ENCODE measurements around the gene HELZ. TPM values are rescaled to one million over a fixed set of nuclear protein-coding genes. Genes with fewer than 3 reads are reported as not detected.
"Not testable (repeated sequence)": the region's sequence is repeated elsewhere in the genome, so short reads cannot be mapped to it uniquely, and the experiment has no call there.

Gene HELZ
- total RNA-seq, 1 donor from 2014 or later, result 27.6 TPM

DNA sequence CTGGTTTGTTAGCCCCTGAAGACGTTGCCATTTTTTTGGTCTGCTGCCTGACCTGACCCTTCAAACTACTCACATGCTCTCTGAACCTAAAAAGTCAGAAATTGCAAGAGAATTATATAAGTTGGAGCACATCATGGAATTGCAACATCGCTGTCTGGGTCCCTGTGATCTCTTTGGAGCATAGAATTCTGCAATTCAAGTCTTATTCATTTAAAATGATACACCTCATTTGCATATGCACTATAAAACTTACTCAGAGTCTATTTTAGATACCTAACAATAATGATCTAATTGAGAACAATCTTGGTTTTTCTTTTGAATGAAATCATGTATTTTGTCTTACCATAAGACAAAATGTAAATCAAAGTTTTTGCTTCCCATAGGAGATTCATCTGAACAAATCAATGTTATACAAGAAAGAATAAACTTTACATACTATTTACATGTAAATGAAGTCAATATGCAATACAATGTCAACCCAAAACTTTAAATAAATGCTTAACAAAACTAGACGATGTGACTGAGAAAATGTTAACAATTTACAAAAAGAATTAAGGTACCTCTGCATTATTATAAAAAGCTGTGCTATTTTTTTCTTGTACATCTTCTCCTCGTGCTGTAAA is 99.7 kb downstream of the HELZ start:
- no peak for DNase-seq (ENCODE audit: low read depth in 2 of 2)

DNA sequence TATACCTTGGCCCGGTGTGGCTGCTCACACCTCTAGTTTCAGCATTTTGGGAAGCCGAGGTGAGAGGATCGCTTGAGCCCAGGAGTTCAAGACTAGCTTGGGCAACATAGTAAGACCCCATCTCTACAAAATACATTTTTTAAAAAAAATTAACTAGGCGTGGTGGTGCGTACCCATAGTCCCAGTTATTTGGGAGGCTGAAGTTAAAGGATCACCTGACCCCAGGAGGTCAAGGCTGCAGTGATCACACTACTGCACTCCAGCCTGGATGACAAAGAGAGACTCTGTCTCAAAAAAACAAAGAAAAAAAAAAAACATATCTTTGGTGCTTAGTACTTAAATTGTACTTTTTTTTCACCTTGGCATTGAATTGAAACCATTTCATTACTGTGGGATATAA is 101.7 kb downstream of the HELZ start:
- DNase-seq (ENCODE audit: low read depth in 2 of 2), result no peak

DNA sequence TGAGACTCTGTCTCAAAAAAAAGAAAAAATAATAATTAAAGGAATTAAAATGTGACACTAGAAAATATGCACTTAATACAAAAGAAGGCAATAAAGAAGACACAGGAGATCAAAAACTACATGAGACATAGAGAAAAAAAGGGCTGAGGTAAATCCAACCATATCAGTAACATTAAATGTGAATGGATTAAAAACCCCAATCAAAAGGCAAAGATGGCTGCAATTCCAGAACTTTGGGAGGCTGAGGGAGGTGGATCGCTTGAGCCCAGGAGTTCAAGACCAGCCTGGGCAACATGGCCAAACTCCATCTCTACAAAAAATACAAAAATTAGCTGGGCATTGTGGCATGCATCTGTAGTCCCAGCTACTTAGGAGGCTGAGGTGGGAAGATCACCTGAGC is 103.0 kb downstream of the HELZ start:
- DNase-seq (ENCODE audit: low read depth in 2 of 2), result not testable (repeated sequence)

DNA sequence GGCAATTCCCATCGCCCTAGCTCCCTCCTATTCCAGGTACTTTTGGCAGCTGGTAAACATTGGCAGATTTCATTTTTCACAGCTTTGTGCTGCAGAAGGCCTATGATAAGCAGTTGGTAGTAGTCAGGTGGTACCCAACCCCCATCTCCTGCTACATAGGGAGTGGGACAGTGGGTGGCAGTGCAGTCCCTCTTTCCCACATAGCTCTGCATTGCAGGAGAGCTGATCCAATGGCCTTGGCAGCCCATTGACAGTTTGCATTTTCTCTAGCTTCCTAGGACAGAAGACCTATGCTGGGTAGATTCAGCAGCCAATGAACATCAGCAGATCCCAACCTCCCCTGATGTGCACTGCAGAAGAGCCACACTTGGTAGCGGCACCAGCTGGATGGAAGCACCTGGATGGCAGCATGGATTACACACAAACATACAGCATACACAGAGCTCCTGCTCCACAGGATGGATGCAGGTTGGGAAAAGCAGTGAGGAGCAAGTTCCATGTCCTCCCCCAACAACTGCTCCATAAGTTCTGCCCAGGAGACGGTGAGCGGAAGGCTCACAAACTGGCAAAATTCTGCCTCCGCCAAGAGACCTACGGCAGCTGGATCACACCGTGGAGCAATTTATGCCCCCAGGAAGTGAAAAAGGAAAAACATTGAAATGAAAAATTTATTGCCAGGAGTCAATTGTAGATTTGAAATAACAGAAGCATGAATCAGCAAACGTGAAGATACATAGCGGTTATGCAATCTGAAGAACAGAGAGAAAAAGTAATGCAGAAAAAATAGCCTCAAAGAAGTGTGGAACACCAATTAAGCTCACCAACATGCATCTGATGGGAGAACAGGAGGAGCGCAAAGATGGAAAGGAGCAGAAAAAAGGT is 105.0 kb downstream of the HELZ start:
- no peak for DNase-seq (ENCODE audit: low read depth in 2 of 2)

DNA sequence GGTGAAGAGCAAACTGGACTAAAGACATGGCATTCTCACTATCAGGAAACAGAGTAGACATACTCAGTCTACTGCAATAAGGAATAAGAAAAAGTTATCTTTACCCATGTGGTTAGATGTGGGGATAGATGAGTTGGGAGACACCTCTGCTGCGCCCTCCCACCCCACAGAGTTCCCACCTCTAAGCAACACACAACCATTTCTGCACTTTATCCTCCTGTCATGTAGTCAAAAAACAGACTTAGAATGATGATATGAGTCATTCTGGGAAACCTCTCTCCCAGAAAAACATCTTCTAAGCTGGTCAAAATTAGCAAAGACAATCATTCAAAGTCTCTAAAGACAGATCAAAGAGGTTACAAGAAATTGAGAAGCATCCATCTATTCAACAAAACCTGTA is 105.7 kb downstream of the HELZ start:
- DNase-seq (ENCODE audit: low read depth in 2 of 2), result no peak

DNA sequence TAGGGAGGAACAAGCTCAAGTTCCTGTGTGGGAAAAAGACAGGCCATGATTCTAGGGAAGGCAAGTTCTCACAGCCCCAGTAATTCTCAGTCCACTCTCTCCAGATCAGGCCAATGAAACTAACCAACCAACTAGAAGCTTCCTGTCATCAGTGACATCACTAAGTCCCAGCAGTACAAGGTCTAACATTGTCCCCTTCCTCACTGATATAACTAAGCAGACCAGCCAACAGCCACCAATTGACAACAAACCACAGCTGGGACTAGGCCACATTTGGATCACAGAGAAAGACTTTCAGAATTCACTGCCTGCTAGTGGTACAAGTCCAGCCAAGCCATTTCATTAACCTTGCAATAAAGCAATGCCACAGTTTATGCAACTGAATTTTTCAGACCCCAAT is 106.6 kb downstream of the HELZ start:
- DNase-seq (ENCODE audit: low read depth in 2 of 2), result no peak

DNA sequence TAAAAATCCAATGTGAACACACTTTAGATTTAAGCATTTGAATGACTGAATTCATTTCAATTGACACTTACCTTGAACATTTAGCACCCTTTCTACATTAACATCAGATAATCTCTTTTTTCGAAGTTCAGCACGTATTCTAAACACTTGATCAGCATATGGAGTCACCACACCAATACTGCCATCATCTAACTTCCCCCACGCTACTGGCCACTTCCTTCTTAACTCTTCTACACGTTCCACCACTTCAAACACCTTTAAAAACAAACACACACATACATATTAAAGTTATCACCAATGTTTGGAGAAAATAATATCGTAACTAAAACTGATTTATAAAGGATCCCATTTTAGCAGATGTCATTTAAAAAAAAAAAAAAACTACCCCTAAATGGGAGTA is 107.1 kb downstream of the HELZ start:
- no peak for DNase-seq (ENCODE audit: low read depth in 2 of 2)

DNA sequence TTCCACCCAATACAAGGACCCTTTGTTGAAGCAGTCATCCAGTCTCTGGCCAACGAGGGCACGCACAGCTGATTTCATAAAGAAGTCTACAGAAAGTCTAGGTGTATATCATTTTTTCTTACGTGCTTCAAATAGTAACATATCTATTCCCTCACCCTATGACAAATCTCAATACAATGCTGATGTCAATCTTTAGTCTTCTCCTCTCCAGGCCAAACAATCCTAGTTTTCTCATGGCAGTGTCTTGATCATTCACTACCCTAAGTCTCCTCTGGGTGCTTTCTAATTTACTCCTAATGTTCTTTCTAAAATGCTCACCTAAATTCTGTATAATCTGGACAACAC is 108.0 kb downstream of the HELZ start:
- no peak for DNase-seq (ENCODE audit: low read depth in 2 of 2)

DNA sequence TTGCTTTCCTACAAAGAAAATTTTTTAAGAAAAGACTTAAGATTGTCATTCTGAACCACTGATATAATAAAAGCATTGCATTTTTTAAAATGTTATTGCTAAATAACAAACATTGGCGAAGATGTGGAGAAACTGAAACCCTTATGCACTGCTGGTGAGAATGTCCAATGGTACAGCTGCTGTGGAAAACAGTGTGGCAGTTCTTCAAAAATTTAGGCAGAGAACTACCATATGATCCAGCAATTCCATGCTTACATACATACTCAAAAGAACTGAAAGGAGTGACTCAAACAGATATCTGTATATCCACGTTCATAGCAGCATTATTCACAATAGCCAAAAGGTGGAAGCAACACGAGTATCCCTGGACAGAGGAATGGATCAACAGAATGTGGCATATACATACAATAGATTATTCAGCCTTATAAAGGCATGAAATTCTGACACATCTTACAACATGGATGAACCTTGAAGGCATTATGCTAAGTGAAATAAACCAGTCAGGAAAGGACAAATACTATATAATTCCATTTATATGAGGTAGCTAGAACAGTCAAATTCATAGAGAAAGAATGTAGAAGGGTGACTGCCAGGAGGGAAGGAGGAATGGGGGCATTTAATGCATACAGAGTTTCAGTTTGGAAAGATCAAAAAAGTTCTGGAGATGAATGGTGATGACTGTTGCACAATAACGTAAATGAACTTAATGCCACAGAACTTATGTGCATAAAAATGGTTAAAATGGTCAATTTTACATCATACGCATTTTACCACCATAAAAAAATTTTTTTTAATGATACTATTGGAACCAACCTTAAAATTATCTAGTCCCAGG is 108.6 kb downstream of the HELZ start:
- DNase-seq (ENCODE audit: low read depth in 2 of 2), result no peak

DNA sequence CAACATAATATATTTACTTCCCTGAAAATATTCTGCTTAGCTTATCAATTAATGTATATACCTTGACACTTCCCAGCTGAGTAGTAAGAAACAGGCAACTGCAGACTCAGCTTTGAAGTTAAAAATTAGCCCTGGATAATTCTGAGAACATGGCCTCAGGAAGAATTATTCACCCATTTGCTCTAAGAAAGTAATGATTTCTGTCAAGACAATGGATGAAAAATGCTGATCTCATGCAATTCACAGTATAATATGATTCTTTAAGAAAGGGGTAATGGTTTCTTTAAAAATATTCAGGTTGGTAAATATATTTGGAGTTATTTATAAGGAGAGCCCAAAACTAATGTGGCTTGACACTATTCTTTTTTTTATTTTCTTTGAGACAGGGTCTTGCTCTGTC is 111.8 kb downstream of the HELZ start:
- DNase-seq (ENCODE audit: low read depth in 2 of 2), result no peak

DNA sequence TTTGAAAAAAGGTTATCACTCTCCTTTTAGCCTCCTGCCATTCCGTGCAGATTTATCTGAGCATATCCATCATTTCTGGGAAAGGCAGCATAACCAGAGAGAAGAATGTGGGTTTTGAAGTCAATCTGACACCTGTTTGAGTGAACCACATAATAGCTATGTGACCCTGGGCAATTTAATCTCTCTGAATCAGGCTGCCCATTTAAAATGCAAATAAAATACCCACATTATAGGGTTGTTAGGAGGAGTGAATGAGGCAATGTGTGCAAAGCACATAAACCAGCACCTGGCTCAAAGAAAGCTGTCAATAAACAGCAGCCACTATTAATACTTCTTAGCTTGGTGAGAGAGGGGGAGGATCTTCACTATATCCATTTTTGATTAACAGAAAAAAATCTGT is 112.6 kb downstream of the HELZ start:
- DNase-seq (ENCODE audit: low read depth in 2 of 2), result no peak

DNA sequence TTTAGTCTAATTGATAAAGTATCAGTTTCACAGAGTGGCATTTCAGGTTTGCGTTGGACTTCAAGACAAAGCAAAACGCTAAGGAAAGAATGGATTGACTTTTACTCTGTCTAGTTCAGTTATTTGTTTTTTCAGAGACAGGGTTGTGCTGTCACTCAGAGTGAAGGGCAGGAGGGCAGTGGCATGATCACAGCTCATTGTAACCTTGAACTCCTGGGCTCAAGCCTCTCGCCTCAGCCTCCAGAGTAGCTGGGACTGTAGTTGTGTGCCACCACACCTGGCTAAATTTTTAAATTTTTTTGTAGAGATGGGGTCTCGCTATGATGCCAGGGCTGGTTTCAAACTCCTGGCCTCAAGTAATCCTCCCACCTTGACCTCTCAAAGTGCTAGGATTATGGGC is 114.2 kb downstream of the HELZ start:
- DNase-seq (ENCODE audit: low read depth in 2 of 2), result no peak

DNA sequence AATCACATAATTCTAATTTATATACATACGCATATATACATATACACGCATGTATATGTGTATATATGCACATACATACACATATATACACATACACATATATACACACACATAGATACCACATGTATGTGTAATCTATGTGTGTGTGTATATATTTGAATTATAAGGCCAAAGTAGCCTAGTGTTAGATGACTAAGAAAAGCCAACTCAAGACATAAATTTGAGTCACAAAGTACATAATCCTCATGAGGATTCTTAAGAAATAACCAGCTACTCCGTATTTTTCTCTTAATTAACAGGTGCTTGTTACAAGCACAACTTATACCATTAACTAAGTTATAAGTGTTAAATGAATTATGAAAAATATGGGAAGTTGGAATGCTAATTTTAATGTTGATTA is 115.7 kb downstream of the HELZ start:
- no peak for DNase-seq (ENCODE audit: low read depth in 2 of 2)

DNA sequence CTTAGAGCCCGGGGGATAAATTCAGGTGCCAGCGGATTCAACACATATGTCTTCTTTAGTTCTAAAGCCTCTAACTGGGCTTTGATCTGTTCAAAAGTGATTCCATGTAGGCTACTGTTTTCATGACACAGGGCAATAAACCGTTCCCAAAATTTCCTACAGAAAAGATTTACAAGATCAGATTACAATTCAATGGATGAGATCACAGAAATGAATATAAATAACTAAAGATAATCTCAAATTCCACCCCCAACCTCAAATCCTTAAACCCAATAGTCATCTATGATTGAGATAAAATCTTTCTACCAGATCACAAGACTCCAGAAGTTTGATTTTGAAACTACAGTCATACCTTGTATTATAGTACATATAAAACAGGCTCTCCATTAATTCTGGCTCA is 116.3 kb downstream of the HELZ start:
- DNase-seq (ENCODE audit: low read depth in 2 of 2), result no peak

DNA sequence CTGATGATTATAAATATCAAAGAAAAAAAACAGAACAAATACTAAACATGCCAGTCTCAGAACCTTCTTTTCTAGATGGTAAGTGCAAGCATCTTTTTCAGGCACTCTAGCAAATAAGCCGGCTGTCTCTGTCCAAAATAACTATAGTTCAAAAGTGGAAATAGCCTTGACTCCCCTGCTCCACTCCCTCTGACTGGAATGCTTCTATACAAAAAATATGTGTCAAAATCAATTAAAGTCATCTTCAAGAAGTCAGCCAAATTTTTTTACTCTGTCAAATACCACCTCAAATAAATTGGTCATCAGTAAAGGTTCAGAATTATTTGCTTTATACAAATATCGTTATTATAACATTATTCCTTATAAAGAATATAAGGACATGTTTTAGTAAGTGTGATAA is 117.1 kb downstream of the HELZ start:
- DNase-seq (ENCODE audit: low read depth in 2 of 2), result no peak

DNA sequence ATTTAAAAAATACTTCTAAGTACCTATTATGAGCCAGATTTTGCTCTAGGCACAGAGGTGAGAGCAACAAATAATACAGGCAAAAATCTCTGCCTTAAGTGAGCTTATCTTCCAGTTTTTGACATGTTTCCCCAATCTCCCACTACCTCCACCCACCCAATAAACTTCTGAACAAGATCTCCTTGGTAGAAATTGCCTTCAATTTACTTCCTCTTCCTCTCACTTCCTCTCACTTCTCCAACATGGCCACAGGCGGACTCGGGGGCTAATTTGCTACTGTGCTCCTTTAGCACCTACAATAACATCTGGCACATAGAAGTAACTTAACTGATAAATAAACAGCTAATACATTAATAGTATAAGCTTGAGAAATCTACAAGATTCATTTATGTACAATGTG is 118.0 kb downstream of the HELZ start:
- no peak for DNase-seq (ENCODE audit: low read depth in 2 of 2)

DNA sequence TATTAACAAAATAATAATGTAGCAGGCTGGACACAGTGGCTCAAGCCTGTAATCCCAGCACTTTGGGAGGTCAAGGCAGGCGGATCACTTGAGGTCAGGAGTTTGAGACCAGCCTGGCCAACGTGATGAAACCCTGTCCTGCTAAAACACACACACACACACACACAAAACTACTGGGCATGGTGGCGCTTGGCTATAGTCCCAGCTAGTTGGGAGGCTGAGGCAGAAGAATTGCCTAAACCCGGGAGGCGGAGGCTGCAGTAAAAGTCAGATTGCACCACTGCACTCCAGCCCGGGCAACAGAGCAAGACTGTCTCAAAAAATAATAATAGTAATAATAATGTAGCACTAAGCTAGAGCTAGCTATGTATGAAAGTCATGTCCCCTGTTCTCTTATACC is 118.5 kb downstream of the HELZ start:
- not testable (repeated sequence) for DNase-seq (ENCODE audit: low read depth in 2 of 2)

DNA sequence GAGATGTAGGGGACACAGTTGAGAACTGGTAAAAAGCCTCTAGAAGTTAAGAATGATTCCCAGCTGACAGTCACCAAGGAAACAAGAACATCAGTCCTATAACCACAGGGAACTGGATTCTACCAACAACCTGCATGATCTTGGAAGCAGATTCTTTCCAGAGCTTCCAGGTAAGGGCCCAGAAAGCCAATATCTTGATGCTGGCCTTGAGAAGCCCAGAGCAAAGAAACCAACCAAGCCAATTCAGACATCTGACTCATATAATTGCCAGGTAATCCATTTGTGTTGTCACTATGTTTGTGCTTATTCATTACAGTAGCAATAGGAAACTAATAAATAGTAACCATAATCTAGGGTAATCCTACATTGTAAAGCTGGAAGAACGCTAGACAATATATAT is 119.1 kb downstream of the HELZ start:
- DNase-seq (ENCODE audit: low read depth in 2 of 2), result no peak

DNA sequence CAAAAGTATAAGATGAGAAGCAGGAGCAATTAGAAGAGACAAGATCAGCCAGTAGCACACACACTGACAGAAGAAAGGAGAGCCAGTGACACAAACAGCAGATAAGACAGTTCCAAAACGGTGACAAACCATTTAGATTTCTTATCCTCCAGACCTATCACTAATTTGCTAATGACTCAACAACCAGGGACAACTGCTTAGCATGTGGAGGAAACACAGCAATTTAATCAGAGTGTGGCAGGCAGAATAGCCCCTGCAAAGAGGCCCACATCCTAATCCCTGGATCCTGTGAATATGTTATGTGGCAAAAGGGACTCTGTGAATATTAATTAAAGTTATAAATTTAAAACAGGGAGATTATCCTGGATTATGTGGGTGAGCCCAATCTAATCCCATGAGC is 119.6 kb downstream of the HELZ start:
- no peak for DNase-seq (ENCODE audit: low read depth in 2 of 2)

DNA sequence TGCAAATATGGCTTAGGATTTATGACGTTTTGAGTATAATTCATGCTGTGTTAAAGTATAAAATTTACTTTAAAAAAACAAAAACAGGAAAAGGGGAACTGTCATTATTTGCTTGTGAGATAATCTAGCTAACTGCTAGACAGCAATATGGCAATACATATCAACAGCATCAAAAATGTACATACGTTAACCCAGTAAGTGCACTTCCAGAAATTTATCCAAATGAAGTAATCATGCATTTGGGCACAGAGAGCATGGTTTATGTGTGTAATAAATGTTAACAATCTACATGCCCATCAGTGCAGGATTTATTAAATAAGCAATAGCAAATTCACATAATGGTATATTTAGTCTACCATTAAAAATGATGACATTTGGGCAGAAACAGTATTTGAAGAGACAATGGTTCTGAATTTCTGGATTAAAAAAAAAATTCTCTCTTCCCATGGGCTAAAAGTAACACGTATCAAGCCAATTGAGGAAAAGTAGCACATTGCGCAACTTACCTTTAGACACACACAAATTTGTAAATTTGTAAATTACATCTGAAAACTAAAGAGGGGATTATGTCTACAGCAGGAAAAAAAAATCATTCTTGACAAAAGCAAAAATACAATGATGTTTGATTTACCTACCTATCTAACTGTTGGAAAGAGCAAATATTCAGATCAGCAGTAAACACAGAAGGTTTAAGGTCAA is 120.4 kb downstream of the HELZ start:
- DNase-seq (ENCODE audit: low read depth in 2 of 2), result no peak

DNA sequence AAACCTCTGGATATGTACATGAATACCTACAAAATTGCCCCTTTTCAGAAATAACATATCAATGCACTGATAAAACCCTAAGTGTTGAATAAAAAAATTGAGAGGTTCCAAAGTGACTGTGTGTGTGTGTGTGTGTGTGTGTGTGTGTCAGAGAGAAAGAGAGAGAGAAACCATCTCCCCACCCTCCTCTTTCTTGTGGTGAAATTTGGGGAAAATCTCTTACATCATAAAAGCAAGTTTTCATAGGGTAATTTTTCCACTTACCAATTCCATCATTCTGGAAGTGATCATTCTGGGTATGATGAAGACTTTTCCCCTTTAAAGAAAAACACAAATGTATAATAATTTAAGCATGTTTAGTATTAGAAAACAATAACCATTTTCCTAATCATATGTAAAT is 121.3 kb downstream of the HELZ start:
- DNase-seq (ENCODE audit: low read depth in 2 of 2), result no peak

DNA sequence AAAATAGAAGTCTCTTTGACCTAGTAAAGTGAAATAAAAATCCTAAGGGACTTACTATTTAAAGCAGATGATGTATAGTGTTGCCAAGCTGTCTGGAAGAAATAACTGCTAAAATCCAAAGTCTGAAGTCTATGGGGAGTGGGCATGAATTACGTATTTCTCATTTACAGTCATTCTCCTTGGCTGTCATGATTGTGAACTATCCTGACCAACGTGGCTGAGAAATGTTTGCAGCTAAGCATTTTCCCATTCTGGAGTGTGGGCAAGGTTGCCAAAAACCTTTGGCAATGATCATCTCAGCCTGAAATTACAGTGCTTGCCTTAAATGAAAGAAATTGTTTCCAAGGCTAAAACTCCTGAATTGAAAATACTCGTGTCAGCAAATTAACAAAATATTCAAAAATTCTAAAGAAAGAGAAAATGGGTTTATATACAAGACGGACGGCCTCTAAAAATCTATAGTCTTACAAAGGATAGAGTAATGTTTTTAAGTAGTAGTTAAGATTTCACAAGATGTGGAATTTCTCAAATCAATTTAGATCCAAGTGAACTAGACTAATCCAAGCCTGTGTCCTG is 123.6 kb downstream of the HELZ start:
- no peak for DNase-seq (ENCODE audit: low read depth in 2 of 2)
